Measurements from ENCODE around the gene PARS2.

PARS2 gene

GRCh38 chr1:54764133-54764921 is at the start of gene PARS2:
Gene PARS2, minus strand, starts transcription at chr1:54764523. Its CDS starts 5,362 bp downstream, at chr1:54759161.
- Histone ChIP-seq H3K27ac (peak within 1 kb of the TSS; percentile 57 to 90 (median 78)), H3K4me3 (peak within 1 kb of the TSS; percentile 52 to 87 (median 73))

GRCh38 chr1:54814126-54814498 is 49.8 kb upstream of the PARS2 start:
- H3K4me3 ChIP-seq: no peak overlapping the region
- no peak overlapping the region for H3K27ac ChIP-seq

- Histone ChIP-seq H3K27ac (no peak overlapping the region), H3K4me3 (no peak overlapping the region)
These were observed 49.3 kb upstream of the PARS2 start for GRCh38 chr1:54813485-54814125.

GRCh38 chr1:54812801-54813484 is 48.6 kb upstream of the PARS2 start:
- H3K4me3 ChIP-seq: no peak overlapping the region
- H3K27ac ChIP-seq: no peak overlapping the region

GRCh38 chr1:54811739-54812655 is 47.7 kb upstream of the PARS2 start:
- Histone ChIP-seq H3K27ac (no peak overlapping the region), H3K4me3 (no peak overlapping the region)

- Histone ChIP-seq H3K27ac (no peak overlapping the region), H3K4me3 (no peak overlapping the region)
These were observed 46.7 kb upstream of the PARS2 start for GRCh38 chr1:54811066-54811465.

GRCh38 chr1:54810153-54810942 is 46.0 kb upstream of the PARS2 start:
- H3K4me3 ChIP-seq: no peak overlapping the region
- no peak overlapping the region for H3K27ac ChIP-seq

GRCh38 chr1:54809496-54810074 is 45.3 kb upstream of the PARS2 start:
- H3K4me3 ChIP-seq: no peak overlapping the region
- no peak overlapping the region for H3K27ac ChIP-seq

GRCh38 chr1:54808443-54809207 is 44.3 kb upstream of the PARS2 start:
- no peak overlapping the region for H3K27ac ChIP-seq
- H3K4me3 ChIP-seq: no peak overlapping the region

GRCh38 chr1:54807756-54808155 is 43.4 kb upstream of the PARS2 start:
- Histone ChIP-seq H3K4me3 (no peak overlapping the region), H3K27ac (peak overlapping the region in 5 of 21 experiments; percentile 30 to 54 (median 43))

GRCh38 chr1:54806931-54807611 is 42.7 kb upstream of the PARS2 start:
- Histone ChIP-seq H3K4me3 (no peak overlapping the region), H3K27ac (peak overlapping the region in 5 of 21 experiments; percentile 30 to 54 (median 43))

GRCh38 chr1:54805981-54806381 is 41.7 kb upstream of the PARS2 start:
- Histone ChIP-seq H3K4me3 (no peak overlapping the region), H3K27ac (no peak overlapping the region)

- Histone ChIP-seq H3K27ac (peak overlapping the region in 1 of 21 experiments; percentile 41), H3K4me3 (no peak overlapping the region)
These were observed 41.1 kb upstream of the PARS2 start for GRCh38 chr1:54805466-54805865.

GRCh38 chr1:54804471-54805132 is 40.3 kb upstream of the PARS2 start:
- H3K4me3 ChIP-seq: no peak overlapping the region
- peak overlapping the region in 2 of 21 experiments; percentile 8 to 41 for H3K27ac ChIP-seq

GRCh38 chr1:54803761-54804470 is 39.6 kb upstream of the PARS2 start:
- peak overlapping the region in 1 of 21 experiments; percentile 8 for H3K27ac ChIP-seq
- H3K4me3 ChIP-seq: no peak overlapping the region
